Esophagus muscularis mucosa (tissue), 4 donors: ENCODE measurements around the gene PSME1. TPM values are rescaled to one million over a fixed set of nuclear protein-coding genes. Genes with fewer than 3 reads are reported as not detected.
"Not testable (repeated sequence)": the region's sequence is repeated elsewhere in the genome, so short reads cannot be mapped to it uniquely, and the experiment has no call there.

Experiments
- DNase-seq: peaks from one replicate; pipeline ENCODE4 v3.0.0-alpha.2; 2017; ENCODE audit errors: extremely low spot score
- H3K27ac ChIP-seq, 4 donors: fragments of 200-600 bp; sonication (generic); replicated peaks in 1 of 4; 1 replicate in 3 of 4; 2 replicates in 1 of 4; pipeline ENCODE4 v1.5.1; 2016 to 2019; ENCODE audit warnings: mild to moderate bottlenecking in 1 of 4
- H3K27me3 ChIP-seq, 4 donors: fragments of 200-600 bp; sonication (generic); one replicate each; pipeline versions ENCODE4 v1.5.1 to v1.6.0; 2016 to 2019
- H3K36me3 ChIP-seq, 4 donors: fragments of 200-600 bp; sonication (generic); one replicate each; pipeline ENCODE4 v1.5.1; 2016 to 2019
- H3K4me1 ChIP-seq, 4 donors: fragments of 200-600 bp; sonication (generic); one replicate each; pipeline ENCODE4 v1.5.1; 2016 to 2019
- H3K4me3 ChIP-seq, 4 donors: fragments of 200-600 bp; sonication (generic); 1 replicate in 2 of 4; 2 replicates in 2 of 4; pipeline ENCODE4 v1.5.1; 2016 to 2019; ENCODE audit warnings: mild to moderate bottlenecking in 4 of 4, moderate library complexity in 1 of 4
- H3K9me3 ChIP-seq, 4 donors: fragments of 200-600 bp; sonication (generic); 1 replicate in 3 of 4; 2 replicates in 1 of 4; pipeline ENCODE4 v1.5.1; 2016 to 2019
- EP300 ChIP-seq: sonication (generic); formaldehyde crosslinking; IDR thresholded peaks from one replicate; pipeline ENCODE4 v1.6.1; 2017; ENCODE audit warnings: antibody characterized with exemption
- POLR2A ChIP-seq: fragments of 450-650 bp; IDR thresholded peaks from one replicate; pipeline ENCODE4 v1.6.1; 2017; ENCODE audit warnings: antibody characterized with exemption, moderate library complexity, mild to moderate bottlenecking, low read depth
- POLR2AphosphoS5 ChIP-seq, 2 donors: sonication (generic); formaldehyde crosslinking; IDR thresholded peaks; one replicate each; pipeline ENCODE4 v1.6.1; 2017; ENCODE audit warnings: antibody characterized with exemption in 2 of 2
- WGBS: methylation state at CpG from one replicate; pipeline ENCODE4 v1.1.5; 2018; 5-methylcytosine and 5-hydroxymethylcytosine counted together
- intact Hi-C: fragments of 100-400 bp; cut with DNase I; formaldehyde crosslinking; loops from one replicate; pipeline ENCODE4 v1.15.1; 2023
- total RNA-seq, 4 donors: library from RNA; depleted of rRNA; stranded (reverse); fragments of >200 nt; gene quantifications; one replicate each; pipeline versions ENCODE4 v1.1.0 to v1.2.1, GENCODE V29; 2016
- TF ChIP-seq, protein P1 (sequence below), 3 experiments: fragments of 200-600 bp in 2 of 3; fragments of 450-650 bp in 1 of 3; sonication (generic) in 2 of 3; IDR thresholded peaks; one replicate each; pipeline ENCODE4 v1.5.1; 2017 to 2019; ENCODE audit warnings: antibody characterized with exemption in 3 of 3, mild to moderate bottlenecking in 2 of 3, moderate library complexity in 1 of 3

The PSME1 gene
- total RNA-seq, 4 donors from 2014 or later, result 129 to 158 (median 143) TPM

DNA sequence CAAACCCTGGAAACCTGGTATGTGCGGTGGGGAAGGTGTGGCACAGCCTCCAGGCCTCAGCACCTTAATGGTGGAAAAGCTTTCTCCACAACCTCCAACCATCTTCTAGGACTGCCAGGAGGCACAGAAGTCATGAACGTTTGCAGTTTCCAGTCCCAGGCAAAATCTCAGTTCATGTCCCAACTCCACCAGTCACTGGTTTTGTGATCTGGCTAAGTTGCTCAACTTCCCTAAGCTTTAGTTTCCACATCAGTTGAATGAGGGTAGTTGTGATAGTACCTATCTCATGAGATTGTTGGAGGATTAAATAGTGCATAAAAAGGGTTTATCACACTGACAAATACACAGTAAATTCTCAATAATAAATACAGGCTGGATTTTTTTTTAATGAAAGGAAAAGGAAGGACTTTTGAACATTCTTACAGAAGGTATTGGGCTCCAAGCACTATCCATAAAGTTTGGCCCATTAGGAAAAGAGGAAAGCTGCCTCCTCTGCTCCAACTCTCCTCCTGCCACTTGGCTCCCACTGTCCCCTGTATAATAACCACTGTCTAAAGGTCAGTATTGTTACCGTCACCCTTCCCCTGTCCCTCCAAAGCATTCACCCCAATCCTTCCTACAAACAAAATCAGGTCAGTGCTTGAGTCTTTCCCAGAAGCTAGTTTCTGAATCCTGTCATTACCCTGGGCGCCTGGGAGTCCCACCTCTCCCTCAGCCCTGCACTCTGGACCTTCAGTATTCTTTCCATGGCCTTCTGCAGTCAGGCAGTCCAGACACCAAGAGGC, 35.6 kb upstream of the PSME1 start:
- TF ChIP-seq POLR2AphosphoS5 (IDR thresholded peaks at IDR 0.05) (no peak), EP300 (no peak)
- H3K4me1 ChIP-seq, result peaks cover 3 to 6% (median 5%) of the 10 kb centered on the region in 4 donors
- peaks cover 5 to 39% (median 24%) of the 10 kb centered on the region in 4 donors for H3K36me3 ChIP-seq
- DNase-seq, result no peak
- no peak overlapping the region for H3K4me3 ChIP-seq
- H3K9me3 ChIP-seq, result no peaks in the 10 kb centered on the region
- 76% methylated on average over 4 of the region's 4 CpGs for WGBS
- intact Hi-C loops, result no loop called here
- H3K27ac ChIP-seq, result no peak overlapping the region
- H3K27me3 ChIP-seq, result no peaks in the 10 kb centered on the region

DNA sequence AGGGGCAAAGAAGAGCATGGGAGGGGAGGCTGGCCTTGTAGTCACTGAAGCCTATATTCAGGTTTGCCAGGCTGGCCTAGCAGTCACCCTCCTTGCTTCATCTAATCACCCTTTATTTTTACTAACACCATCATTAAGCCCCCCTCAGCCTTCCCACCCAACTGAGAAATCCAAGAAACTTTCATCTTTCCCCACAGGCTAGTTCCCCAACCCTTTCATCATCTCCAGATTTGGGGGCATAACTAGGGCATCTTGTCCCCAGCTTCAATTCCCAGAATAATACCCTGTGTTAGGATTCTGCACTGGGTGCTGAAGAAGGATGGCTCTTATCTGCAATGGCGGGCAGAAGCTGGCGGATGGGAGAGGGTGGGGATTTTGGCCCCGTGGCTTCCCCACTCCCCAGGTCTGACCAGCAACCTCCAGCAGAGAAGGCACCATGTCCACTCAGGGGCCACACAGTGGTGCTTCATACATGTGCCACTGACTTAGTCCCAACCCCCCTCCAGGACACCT, 35.0 kb upstream of the PSME1 start:
- no peak for TF ChIP-seq EP300
- TF ChIP-seq POLR2AphosphoS5 (IDR thresholded peaks at IDR 0.05), result no peak
- TF ChIP-seq POLR2A, result no peak
- TF ChIP-seq, protein P1, sequence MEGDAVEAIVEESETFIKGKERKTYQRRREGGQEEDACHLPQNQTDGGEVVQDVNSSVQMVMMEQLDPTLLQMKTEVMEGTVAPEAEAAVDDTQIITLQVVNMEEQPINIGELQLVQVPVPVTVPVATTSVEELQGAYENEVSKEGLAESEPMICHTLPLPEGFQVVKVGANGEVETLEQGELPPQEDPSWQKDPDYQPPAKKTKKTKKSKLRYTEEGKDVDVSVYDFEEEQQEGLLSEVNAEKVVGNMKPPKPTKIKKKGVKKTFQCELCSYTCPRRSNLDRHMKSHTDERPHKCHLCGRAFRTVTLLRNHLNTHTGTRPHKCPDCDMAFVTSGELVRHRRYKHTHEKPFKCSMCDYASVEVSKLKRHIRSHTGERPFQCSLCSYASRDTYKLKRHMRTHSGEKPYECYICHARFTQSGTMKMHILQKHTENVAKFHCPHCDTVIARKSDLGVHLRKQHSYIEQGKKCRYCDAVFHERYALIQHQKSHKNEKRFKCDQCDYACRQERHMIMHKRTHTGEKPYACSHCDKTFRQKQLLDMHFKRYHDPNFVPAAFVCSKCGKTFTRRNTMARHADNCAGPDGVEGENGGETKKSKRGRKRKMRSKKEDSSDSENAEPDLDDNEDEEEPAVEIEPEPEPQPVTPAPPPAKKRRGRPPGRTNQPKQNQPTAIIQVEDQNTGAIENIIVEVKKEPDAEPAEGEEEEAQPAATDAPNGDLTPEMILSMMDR (IDR thresholded peaks at IDR 0.05), result no peak
- WGBS, result 100% methylated on average over 3 of the region's 3 CpGs
- no peak overlapping the region for H3K27ac ChIP-seq
- H3K9me3 ChIP-seq, result no peaks in the 10 kb centered on the region
- H3K4me1 ChIP-seq, result no peaks in the 10 kb centered on the region
- H3K27me3 ChIP-seq, result no peaks in the 10 kb centered on the region
- intact Hi-C loops, result no loop called here
- H3K4me3 ChIP-seq, result no peak overlapping the region
- DNase-seq, result no peak
- H3K36me3 ChIP-seq, result peaks cover 5 to 39% (median 24%) of the 10 kb centered on the region in 4 donors

DNA sequence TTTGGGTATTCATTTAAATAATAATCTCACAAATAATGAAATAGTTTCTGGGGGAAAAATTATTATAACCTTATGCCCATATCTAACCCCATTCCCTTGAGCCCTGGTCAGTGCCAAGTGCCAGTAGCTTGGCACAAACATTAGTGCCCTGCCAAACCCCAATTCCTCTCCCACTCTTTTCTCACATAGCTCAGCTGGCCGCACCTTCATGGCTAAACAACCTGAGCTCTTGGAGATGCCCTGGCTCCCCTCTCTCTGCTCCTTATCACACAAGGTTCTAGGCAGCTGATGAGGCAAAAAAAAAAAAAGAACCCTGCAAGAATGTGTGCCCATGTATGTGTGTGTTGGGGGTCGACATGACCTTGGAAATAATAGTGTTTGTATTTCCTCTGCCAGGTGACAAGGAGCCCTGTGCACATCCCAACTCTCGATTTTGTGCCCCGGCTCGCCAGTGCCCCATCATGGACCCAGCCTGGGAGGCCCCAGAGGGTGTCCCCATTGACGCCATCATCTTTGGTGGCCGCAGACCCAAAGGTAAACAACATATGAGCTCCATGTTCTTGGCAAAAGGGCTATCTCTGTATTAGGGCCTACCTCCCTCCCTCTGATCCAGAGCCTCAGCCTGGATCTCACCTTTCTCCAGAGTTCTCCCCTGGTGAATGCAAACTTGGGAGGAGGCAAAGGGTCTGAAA, 33.5 kb upstream of the PSME1 start:
- Histone ChIP-seq H3K4me3 (no peak overlapping the region), H3K9me3 (no peaks in the 10 kb centered on the region), H3K4me1 (no peaks in the 10 kb centered on the region), H3K27ac (no peak overlapping the region), H3K36me3 (peaks cover 5 to 39% (median 24%) of the 10 kb centered on the region in 4 donors), H3K27me3 (no peaks in the 10 kb centered on the region)
- WGBS, result 94% methylated on average over 7 of the region's 7 CpGs
- no peak for DNase-seq
- TF ChIP-seq EP300, result no peak
- intact Hi-C loops, result no loop called here

DNA sequence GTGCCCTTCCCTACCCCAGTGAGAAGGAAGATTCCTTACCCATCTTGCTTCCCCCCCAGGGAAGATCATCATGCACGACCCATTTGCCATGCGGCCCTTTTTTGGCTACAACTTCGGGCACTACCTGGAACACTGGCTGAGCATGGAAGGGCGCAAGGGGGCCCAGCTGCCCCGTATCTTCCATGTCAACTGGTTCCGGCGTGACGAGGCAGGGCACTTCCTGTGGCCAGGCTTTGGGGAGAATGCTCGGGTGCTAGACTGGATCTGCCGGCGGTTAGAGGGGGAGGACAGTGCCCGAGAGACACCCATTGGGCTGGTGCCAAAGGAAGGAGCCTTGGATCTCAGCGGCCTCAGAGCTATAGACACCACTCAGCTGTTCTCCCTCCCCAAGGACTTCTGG, 32.5 kb upstream of the PSME1 start:
- TF ChIP-seq POLR2A (no peak), EP300 (no peak), POLR2AphosphoS5 (IDR thresholded peaks at IDR 0.05) (no peak)
- TF ChIP-seq, protein P1 (IDR thresholded peaks at IDR 0.05), result no peak
- H3K27me3 ChIP-seq, result no peaks in the 10 kb centered on the region
- intact Hi-C loops, result no loop called here
- H3K27ac ChIP-seq, result no peak overlapping the region
- no peaks in the 10 kb centered on the region for H3K9me3 ChIP-seq
- WGBS, result 93% methylated on average over 12 of the region's 13 CpGs
- peaks cover 0 to 5% (median 1%) of the 10 kb centered on the region in 4 donors for H3K4me1 ChIP-seq
- no peak for DNase-seq
- H3K36me3 ChIP-seq, result peaks cover 0 to 34% (median 20%) of the 10 kb centered on the region in 4 donors
- H3K4me3 ChIP-seq, result no peak overlapping the region

DNA sequence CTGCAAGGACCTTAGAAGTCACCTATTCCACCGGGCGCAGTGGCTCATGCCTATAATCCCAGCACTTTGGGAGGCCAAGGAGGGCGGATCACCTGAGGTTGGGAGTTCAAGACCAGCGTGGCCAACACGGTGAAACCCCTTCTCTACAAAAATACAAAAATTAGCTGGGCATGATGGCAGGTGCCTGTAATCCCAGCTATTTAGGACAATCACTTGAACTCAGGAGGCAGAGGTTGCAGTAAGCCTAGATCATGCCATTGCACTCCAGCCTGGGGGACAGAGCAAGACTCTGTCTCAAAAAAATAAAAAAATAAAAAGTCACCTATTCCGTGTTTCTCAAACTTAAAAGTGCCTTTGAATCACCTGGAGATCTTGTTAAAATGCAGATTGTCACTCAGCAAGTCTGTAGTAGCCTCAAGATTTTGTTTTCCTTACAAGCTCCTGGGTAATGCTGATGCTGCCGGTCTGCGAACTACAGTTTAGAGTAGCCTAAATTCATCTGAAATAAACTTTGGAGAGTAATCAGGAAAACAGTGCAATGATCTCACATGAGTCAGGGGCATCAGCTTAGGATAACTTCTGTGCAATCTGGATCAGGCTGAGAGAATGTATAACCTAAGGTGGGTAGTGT, 30.3 kb upstream of the PSME1 start:
- H3K27ac ChIP-seq, H3K27me3 ChIP-seq, H3K9me3 ChIP-seq, H3K4me3 ChIP-seq, DNase-seq: not testable (repeated sequence)
- H3K36me3 ChIP-seq, result peaks cover 0 to 11% (median 6%) of the 10 kb centered on the region in 4 donors
- 93% methylated on average over 8 of the region's 8 CpGs for WGBS
- peaks cover 5 to 13% (median 10%) of the 10 kb centered on the region in 4 donors for H3K4me1 ChIP-seq
- intact Hi-C loops, result loop anchor here (5.0 kb wide), 1 partner anchor 57 kb away; the partner anchor contains the start of gene IRF9
